ENCODE measurements around the gene SDHB. TPM values are rescaled to one million over a fixed set of nuclear protein-coding genes. Genes with fewer than 3 reads are reported as not detected.

SDHB gene
- polyA plus RNA-seq, 1 experiment = 232 TPM

- no peak for DNase-seq (ENCODE audit: low read depth, low spot score)
- TF ChIP-seq CTCF (IDR thresholded peaks at IDR 0.05; ENCODE audit: low read depth, low read length) = no peak
- no peak overlapping the region for H3K4me3 ChIP-seq (ENCODE audit: low read depth, low read length)
- ChIA-PET CTCF (interaction anchor here (1.0 kb wide), 1 partner anchor 308 kb away, joined by 3 read pairs; no protein-coding TSS in a partner anchor), POLR2A (no interaction called here)
- no peak overlapping the region for H3K27ac ChIP-seq (ENCODE audit: low read depth, low read length)
- H3K9me3 ChIP-seq (ENCODE audit: control insufficient read depth, insufficient read depth, low read length) = no peaks in the 10 kb centered on the region; the same call in 1 of the 2 replicates
- peaks cover 33% of the 10 kb centered on the region for H3K27me3 ChIP-seq (ENCODE audit: control insufficient read depth, insufficient read depth, low read length)
These were observed 44.9 kb upstream of the SDHB start for GRCh38 chr1:17098446-17099317.

- CTCF ChIA-PET = no interaction called here
- H3K4me3 ChIP-seq (ENCODE audit: low read depth, low read length) = no peak overlapping the region
- POLR2A ChIA-PET = no interaction called here
- no peak for DNase-seq (ENCODE audit: low read depth, low spot score)
- peaks cover 33% of the 10 kb centered on the region for H3K27me3 ChIP-seq (ENCODE audit: control insufficient read depth, insufficient read depth, low read length)
- peaks cover 7% of the 10 kb centered on the region; the same call in 1 of the 2 replicates for H3K9me3 ChIP-seq (ENCODE audit: control insufficient read depth, insufficient read depth, low read length)
- no peak for TF ChIP-seq CTCF (IDR thresholded peaks at IDR 0.05; ENCODE audit: low read depth, low read length)
- H3K27ac ChIP-seq (ENCODE audit: low read depth, low read length) = no peak overlapping the region
These were observed 44.0 kb upstream of the SDHB start for GRCh38 chr1:17097787-17098186.

GRCh38 chr1:17097147-17097546, 43.3 kb upstream of the SDHB start:
- ChIA-PET CTCF (no interaction called here), POLR2A (no interaction called here)
- DNase-seq (ENCODE audit: low read depth, low spot score) = no peak
- no peak overlapping the region for H3K27ac ChIP-seq (ENCODE audit: low read depth, low read length)
- no peak for TF ChIP-seq CTCF (IDR thresholded peaks at IDR 0.05; ENCODE audit: low read depth, low read length)
- H3K4me3 ChIP-seq (ENCODE audit: low read depth, low read length) = no peak overlapping the region
- peaks cover 28% of the 10 kb centered on the region for H3K27me3 ChIP-seq (ENCODE audit: control insufficient read depth, insufficient read depth, low read length)
- H3K9me3 ChIP-seq (ENCODE audit: control insufficient read depth, insufficient read depth, low read length) = peaks cover 7% of the 10 kb centered on the region; the same call in 1 of the 2 replicates

GRCh38 chr1:17096584-17096983, 42.8 kb upstream of the SDHB start:
- Histone ChIP-seq H3K4me3 (ENCODE audit: low read depth, low read length) (no peak overlapping the region), H3K9me3 (ENCODE audit: control insufficient read depth, insufficient read depth, low read length) (peaks cover 9% of the 10 kb centered on the region; the same call in 1 of the 2 replicates), H3K27me3 (ENCODE audit: control insufficient read depth, insufficient read depth, low read length) (peaks cover 31% of the 10 kb centered on the region), H3K27ac (ENCODE audit: low read depth, low read length) (no peak overlapping the region)
- DNase-seq (ENCODE audit: low read depth, low spot score) = no peak
- POLR2A ChIA-PET = no interaction called here
- CTCF ChIA-PET = no interaction called here
- TF ChIP-seq CTCF (IDR thresholded peaks at IDR 0.05; ENCODE audit: low read depth, low read length) = no peak

- Histone ChIP-seq H3K9me3 (ENCODE audit: control insufficient read depth, insufficient read depth, low read length) (peaks cover 9% of the 10 kb centered on the region; the same call in 1 of the 2 replicates), H3K4me3 (ENCODE audit: low read depth, low read length) (no peak overlapping the region), H3K27ac (ENCODE audit: low read depth, low read length) (no peak overlapping the region), H3K27me3 (ENCODE audit: control insufficient read depth, insufficient read depth, low read length) (peaks cover 36% of the 10 kb centered on the region)
- DNase-seq (ENCODE audit: low read depth, low spot score) = no peak
- TF ChIP-seq CTCF (IDR thresholded peaks at IDR 0.05; ENCODE audit: low read depth, low read length) = no peak
- POLR2A ChIA-PET = no interaction called here
- CTCF ChIA-PET = no interaction called here
These were observed 41.3 kb upstream of the SDHB start for GRCh38 chr1:17095141-17095540.

Measured in AG04450 (cell line).